Common myeloid progenitor, CD34-positive (primary cell): ENCODE measurements around the gene PIH1D1.

Source experiments
- CTCF ChIA-PET: fragments of 350-600 bp; sonication (Branson Sonifier 250); formaldehyde crosslinking; loops from one replicate; lab custom pipeline; 2021; ENCODE audit warnings: antibody characterized with exemption; lab: Charles Lee
- POLR2A ChIA-PET: fragments of 350-600 bp; sonication (Branson Sonifier 250); formaldehyde crosslinking; loops from one replicate; lab custom pipeline; 2021; ENCODE audit warnings: antibody characterized with exemption; lab: Charles Lee
- DNase-seq, 3 donors: peaks; one replicate each; pipeline versions ENCODE4 v3.0.0 to v3.0.0-alpha.2; 2013
- H3K27ac ChIP-seq, 2 experiments: 1 replicate in 1 of 2; 2 replicates in 1 of 2; pipeline ENCODE4 v1.7.0; 2013; ENCODE audit warnings: inconsistent platforms in 2 of 2, low read length in 2 of 2, mild to moderate bottlenecking in 2 of 2, low read depth in 1 of 2, moderate library complexity in 1 of 2; ENCODE audit not compliant: severe bottlenecking in 2 of 2, insufficient read depth in 1 of 2, poor library complexity in 1 of 2
- H3K27me3 ChIP-seq, 5 experiments: replicated peaks in 2 of 5; 1 replicate in 3 of 5; 2 replicates in 2 of 5; pipeline versions ENCODE4 v1.6.1 to v1.7.0; 2013; ENCODE audit warnings: low read length in 4 of 5, mild to moderate bottlenecking in 2 of 5, moderate library complexity in 2 of 5, inconsistent platforms in 1 of 5; ENCODE audit not compliant: insufficient read depth in 5 of 5, control insufficient read depth in 4 of 5
- H3K36me3 ChIP-seq, 4 experiments: 1 replicate in 2 of 4; 2 replicates in 2 of 4; pipeline versions ENCODE4 v1.6.1 to v1.7.0; 2013; ENCODE audit warnings: low read length in 3 of 4, control low read depth in 1 of 4, mild to moderate bottlenecking in 1 of 4; ENCODE audit not compliant: control insufficient read depth in 4 of 4, insufficient read depth in 4 of 4
- H3K4me1 ChIP-seq, 4 experiments: 1 replicate in 3 of 4; 2 replicates in 1 of 4; pipeline versions ENCODE4 v1.6.1 to v1.7.1; 2013; ENCODE audit warnings: low read length in 3 of 4, mild to moderate bottlenecking in 3 of 4, control low read depth in 1 of 4, inconsistent platforms in 1 of 4, moderate library complexity in 1 of 4; ENCODE audit not compliant: control insufficient read depth in 4 of 4, insufficient read depth in 4 of 4; ENCODE audit errors: control extremely low read depth in 1 of 4
- H3K4me3 ChIP-seq, 7 experiments: 1 replicate in 4 of 7; 2 replicates in 3 of 7; pipeline versions ENCODE4 v1.5.1 to v1.7.0; 2013; ENCODE audit warnings: mild to moderate bottlenecking in 7 of 7, low read length in 6 of 7, moderate library complexity in 6 of 7, inconsistent platforms in 2 of 7, low read depth in 2 of 7, control low read depth in 1 of 7; ENCODE audit not compliant: insufficient read depth in 4 of 7, control insufficient read depth in 1 of 7; ENCODE audit errors: extremely low read depth in 1 of 7
- H3K9me3 ChIP-seq, 5 experiments: 1 replicate in 4 of 5; 2 replicates in 1 of 5; pipeline versions ENCODE4 v1.6.1 to v1.7.1; 2013; ENCODE audit warnings: low read length in 4 of 5, mild to moderate bottlenecking in 2 of 5, inconsistent platforms in 1 of 5, low read depth in 1 of 5, moderate library complexity in 1 of 5; ENCODE audit not compliant: control insufficient read depth in 4 of 5, insufficient read depth in 2 of 5; ENCODE audit errors: control extremely low read depth in 1 of 5
- WGBS: methylation state at CpG from one replicate; pipeline ENCODE4 v1.1.5; 2013; ENCODE audit not compliant: insufficient coverage; 5-methylcytosine and 5-hydroxymethylcytosine counted together

PIH1D1 gene

DNA sequence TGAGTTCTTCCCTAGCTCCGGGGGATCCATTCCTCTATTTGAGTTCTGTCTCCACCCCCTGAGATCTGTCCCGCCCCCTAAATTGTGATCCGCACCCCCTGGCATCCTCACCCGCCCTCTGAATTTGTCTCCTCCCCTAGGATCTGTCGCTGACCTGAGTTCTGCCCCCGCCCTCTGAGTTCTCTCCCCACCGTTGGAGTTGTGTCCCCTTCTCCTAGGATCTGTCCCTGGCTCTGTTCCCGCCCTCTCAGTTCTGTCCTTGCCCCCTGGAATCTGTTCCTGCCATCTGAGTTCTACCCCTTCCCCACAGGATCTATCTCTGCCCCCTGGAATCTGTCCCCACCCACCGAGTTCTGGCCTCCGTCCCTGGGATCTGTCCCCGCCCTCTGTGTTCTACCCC, 9.3 kb downstream of the PIH1D1 start:
- peak overlapping the region in 3 of 7 experiments; percentile 3 to 79 (median 79) for H3K4me3 ChIP-seq
- no peak overlapping the region for H3K27ac ChIP-seq
- peaks cover 0 to 22% (median 15%) of the 10 kb centered on the region in 4 experiments for H3K4me1 ChIP-seq
- H3K9me3 ChIP-seq = no peaks in the 10 kb centered on the region
- peaks cover 2 to 52% (median 36%) of the 10 kb centered on the region in 5 experiments for H3K27me3 ChIP-seq
- DNase-seq = no peak
- H3K36me3 ChIP-seq = peaks cover 0 to 14% (median 8%) of the 10 kb centered on the region in 4 experiments
- WGBS = 10% methylated on average over 11 of the region's 11 CpGs
- ChIA-PET POLR2A (no interaction called here), CTCF (interaction anchor here (1.0 to 2.2 kb wide), 3 partner anchors 32 to 141 kb away, joined by 3 to 9 read pairs (median 4); no protein-coding TSS in a partner anchor)

DNA sequence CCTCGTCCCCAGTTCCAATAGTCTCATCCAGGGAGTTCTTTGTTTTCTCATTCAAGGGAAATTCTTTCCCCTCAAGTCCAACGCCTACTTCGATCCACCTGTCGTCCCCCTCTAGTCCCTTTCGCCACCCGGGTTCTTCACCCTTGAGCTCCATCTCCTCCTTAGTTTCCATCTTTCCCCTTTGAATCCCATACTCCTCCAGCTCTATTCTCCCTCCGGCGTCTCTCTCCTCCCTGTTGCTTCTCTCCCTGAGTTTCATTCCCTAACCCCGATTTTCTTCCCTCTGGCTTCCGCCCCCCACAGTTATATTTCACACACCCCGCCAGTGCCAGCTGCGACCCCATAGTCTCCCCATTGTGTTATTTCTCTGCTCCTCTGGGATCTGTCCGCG, 9.7 kb downstream of the PIH1D1 start:
- no peak overlapping the region for H3K27ac ChIP-seq
- H3K4me1 ChIP-seq = peaks cover 0 to 22% (median 15%) of the 10 kb centered on the region in 4 experiments
- peak overlapping the region in 2 of 7 experiments; percentile 79 for H3K4me3 ChIP-seq
- ChIA-PET CTCF (interaction anchor here (1.0 to 2.2 kb wide), 3 partner anchors 31 to 141 kb away, joined by 3 to 9 read pairs (median 4); no protein-coding TSS in a partner anchor), POLR2A (no interaction called here)
- peaks cover 2 to 56% (median 38%) of the 10 kb centered on the region in 5 experiments for H3K27me3 ChIP-seq
- DNase-seq = no peak
- WGBS = 42% methylated on average over 13 of the region's 14 CpGs
- no peaks in the 10 kb centered on the region for H3K9me3 ChIP-seq
- peaks cover 0 to 10% (median 5%) of the 10 kb centered on the region in 4 experiments for H3K36me3 ChIP-seq

GRCh38 chr19:49441210-49441959, 10.2 kb downstream of the PIH1D1 start, which contains the start of gene SLC17A7:
Gene SLC17A7, minus strand, starts transcription at chr19:49441527. Its CDS starts 148 bp downstream, at chr19:49441379.
- H3K4me1 ChIP-seq = peaks cover 0 to 26% (median 16%) of the 10 kb centered on the region in 4 experiments
- H3K9me3 ChIP-seq = peaks cover 0 to under 1% (median 0%) of the 10 kb centered on the region in 5 experiments
- peaks cover 2 to 62% (median 41%) of the 10 kb centered on the region in 5 experiments for H3K27me3 ChIP-seq
- POLR2A ChIA-PET = no interaction called here
- peak in 2 of 3 donors; percentile 47 to 50 for DNase-seq
- peaks cover 0 to 4% (median under 1%) of the 10 kb centered on the region in 4 experiments for H3K36me3 ChIP-seq
- 4% methylated on average over 42 of the region's 56 CpGs for WGBS
- H3K27ac ChIP-seq = no peak within 1 kb of the TSS
- peak within 1 kb of the TSS in 4 of 7 experiments; percentile 3 to 79 (median 49) for H3K4me3 ChIP-seq
- CTCF ChIA-PET = interaction anchor here (1.0 to 2.2 kb wide), 3 partner anchors 31 to 140 kb away, joined by 3 to 9 read pairs (median 4); no protein-coding TSS in a partner anchor

GRCh38 chr19:49440439-49441209, 11.0 kb downstream of the PIH1D1 start:
- no peaks in the 10 kb centered on the region for H3K36me3 ChIP-seq
- POLR2A ChIA-PET = no interaction called here
- H3K27ac ChIP-seq = no peak overlapping the region
- WGBS = 49% methylated on average over 18 of the region's 19 CpGs
- H3K4me3 ChIP-seq = peak overlapping the region in 2 of 7 experiments; percentile 16 to 19
- peaks cover 0 to 27% (median 18%) of the 10 kb centered on the region in 4 experiments for H3K4me1 ChIP-seq
- H3K9me3 ChIP-seq = peaks cover 0 to 3% (median 0%) of the 10 kb centered on the region in 5 experiments
- CTCF ChIA-PET = interaction anchor here (1.0 to 1.4 kb wide), 2 partner anchors 11 to 49 kb away, joined by 3 to 4 read pairs; no protein-coding TSS in a partner anchor
- no peak for DNase-seq
- peaks cover 2 to 69% (median 45%) of the 10 kb centered on the region in 5 experiments for H3K27me3 ChIP-seq

GRCh38 chr19:49439836-49440235, 11.8 kb downstream of the PIH1D1 start:
- Histone ChIP-seq H3K4me1 (peaks cover 0 to 27% (median 18%) of the 10 kb centered on the region in 4 experiments), H3K4me3 (no peak overlapping the region), H3K27ac (no peak overlapping the region), H3K9me3 (peaks cover 0 to 3% (median 0%) of the 10 kb centered on the region in 5 experiments), H3K27me3 (peaks cover 2 to 77% (median 50%) of the 10 kb centered on the region in 5 experiments), H3K36me3 (no peaks in the 10 kb centered on the region)
- 100% methylated on average over 1 of the region's 6 CpGs for WGBS
- ChIA-PET POLR2A (no interaction called here), CTCF (interaction anchor here (1.0 to 1.4 kb wide), 2 partner anchors 10 to 48 kb away, joined by 3 to 4 read pairs; no protein-coding TSS in a partner anchor)
- DNase-seq = no peak

DNA sequence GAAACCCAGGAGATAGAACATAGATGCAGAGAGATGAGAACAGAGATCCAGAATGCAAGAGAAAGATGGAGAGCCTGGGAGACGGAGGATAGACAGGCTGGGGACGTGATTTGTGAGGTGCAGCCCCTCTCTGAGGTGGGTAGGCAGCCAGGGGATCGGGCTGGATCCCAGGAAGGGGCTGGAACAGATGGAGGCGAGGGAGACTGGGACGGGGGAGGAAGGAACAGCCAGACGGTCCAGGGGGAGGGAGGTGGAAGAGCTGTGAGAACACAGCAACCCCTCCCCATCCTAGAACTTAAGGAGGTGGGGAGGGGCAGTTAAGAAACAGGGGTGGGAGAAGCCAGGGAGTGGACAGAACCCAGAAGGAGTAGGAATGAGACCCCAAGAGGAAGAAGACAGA, 13.4 kb downstream of the PIH1D1 start:
- ChIA-PET CTCF (interaction anchor here (1.0 kb wide), 1 partner anchor 21 kb away, joined by 3 read pairs; no protein-coding TSS in a partner anchor), POLR2A (no interaction called here)
- Histone ChIP-seq H3K4me1 (peaks cover 0 to 22% (median 15%) of the 10 kb centered on the region in 4 experiments), H3K36me3 (no peaks in the 10 kb centered on the region), H3K4me3 (no peak overlapping the region), H3K9me3 (peaks cover 0 to 3% (median 0%) of the 10 kb centered on the region in 5 experiments), H3K27ac (no peak overlapping the region), H3K27me3 (peaks cover 2 to 93% (median 59%) of the 10 kb centered on the region in 5 experiments)
- 13% methylated on average over 1 of the region's 6 CpGs for WGBS
- DNase-seq = no peak
